Measurements from ENCODE around the gene GNAO1.

GNAO1 gene

GRCh38 chr16:56234737-56235136 is 43.4 kb downstream of the GNAO1 start:
- Histone ChIP-seq H3K36me3 (ENCODE audit: control insufficient read depth in 1 of 2, insufficient read depth in 2 of 2, low read length in 2 of 2) (no peaks in the 10 kb centered on the region), H3K4me1 (ENCODE audit: control insufficient read depth in 1 of 2, insufficient read depth in 2 of 2, low read length in 2 of 2) (no peaks in the 10 kb centered on the region), H3K9me3 (ENCODE audit: control insufficient read depth in 1 of 2, low read length in 2 of 2) (no peaks in the 10 kb centered on the region), H3K27ac (ENCODE audit: low read depth, low read length) (no peak overlapping the region), H3K27me3 (ENCODE audit: control insufficient read depth in 1 of 2, insufficient read depth in 2 of 2, low read length in 2 of 2) (no peaks in the 10 kb centered on the region), H3K9ac (ENCODE audit: low read depth in 1 of 2, low read length in 2 of 2) (no peak overlapping the region), H3K4me3 (ENCODE audit: low read depth in 1 of 2, low read length in 2 of 2) (no peak overlapping the region)

GRCh38 chr16:56237451-56237930 is 46.2 kb downstream of the GNAO1 start:
- H3K27ac ChIP-seq (ENCODE audit: low read depth, low read length), result no peak overlapping the region
- H3K27me3 ChIP-seq (ENCODE audit: control insufficient read depth in 1 of 2, insufficient read depth in 2 of 2, low read length in 2 of 2), result no peaks in the 10 kb centered on the region
- no peaks in the 10 kb centered on the region for H3K4me1 ChIP-seq (ENCODE audit: control insufficient read depth in 1 of 2, insufficient read depth in 2 of 2, low read length in 2 of 2)
- H3K9me3 ChIP-seq (ENCODE audit: control insufficient read depth in 1 of 2, low read length in 2 of 2), result no peaks in the 10 kb centered on the region
- no peaks in the 10 kb centered on the region for H3K36me3 ChIP-seq (ENCODE audit: control insufficient read depth in 1 of 2, insufficient read depth in 2 of 2, low read length in 2 of 2)
- no peak overlapping the region for H3K4me3 ChIP-seq (ENCODE audit: low read depth in 1 of 2, low read length in 2 of 2)
- no peak overlapping the region for H3K9ac ChIP-seq (ENCODE audit: low read depth in 1 of 2, low read length in 2 of 2)

GRCh38 chr16:56238188-56238587 is 46.9 kb downstream of the GNAO1 start:
- Histone ChIP-seq H3K4me1 (ENCODE audit: control insufficient read depth in 1 of 2, insufficient read depth in 2 of 2, low read length in 2 of 2) (no peaks in the 10 kb centered on the region), H3K36me3 (ENCODE audit: control insufficient read depth in 1 of 2, insufficient read depth in 2 of 2, low read length in 2 of 2) (no peaks in the 10 kb centered on the region), H3K9me3 (ENCODE audit: control insufficient read depth in 1 of 2, low read length in 2 of 2) (no peaks in the 10 kb centered on the region), H3K27me3 (ENCODE audit: control insufficient read depth in 1 of 2, insufficient read depth in 2 of 2, low read length in 2 of 2) (no peaks in the 10 kb centered on the region), H3K27ac (ENCODE audit: low read depth, low read length) (no peak overlapping the region), H3K9ac (ENCODE audit: low read depth in 1 of 2, low read length in 2 of 2) (no peak overlapping the region), H3K4me3 (ENCODE audit: low read depth in 1 of 2, low read length in 2 of 2) (no peak overlapping the region)

- H3K36me3 ChIP-seq (ENCODE audit: control insufficient read depth in 1 of 2, insufficient read depth in 2 of 2, low read length in 2 of 2), result no peaks in the 10 kb centered on the region
- H3K27ac ChIP-seq (ENCODE audit: low read depth, low read length), result no peak overlapping the region
- H3K27me3 ChIP-seq (ENCODE audit: control insufficient read depth in 1 of 2, insufficient read depth in 2 of 2, low read length in 2 of 2), result no peaks in the 10 kb centered on the region
- H3K9ac ChIP-seq (ENCODE audit: low read depth in 1 of 2, low read length in 2 of 2), result no peak overlapping the region
- no peaks in the 10 kb centered on the region for H3K4me1 ChIP-seq (ENCODE audit: control insufficient read depth in 1 of 2, insufficient read depth in 2 of 2, low read length in 2 of 2)
- no peaks in the 10 kb centered on the region for H3K9me3 ChIP-seq (ENCODE audit: control insufficient read depth in 1 of 2, low read length in 2 of 2)
- no peak overlapping the region for H3K4me3 ChIP-seq (ENCODE audit: low read depth in 1 of 2, low read length in 2 of 2)
Observed at GRCh38 chr16:56241596-56241995, 50.3 kb downstream of the GNAO1 start.

- Histone ChIP-seq H3K27me3 (ENCODE audit: control insufficient read depth in 1 of 2, insufficient read depth in 2 of 2, low read length in 2 of 2) (no peaks in the 10 kb centered on the region), H3K4me1 (ENCODE audit: control insufficient read depth in 1 of 2, insufficient read depth in 2 of 2, low read length in 2 of 2) (peaks cover 0 to 3% of the 10 kb centered on the region in 2 donors), H3K27ac (ENCODE audit: low read depth, low read length) (no peak overlapping the region)
Observed at GRCh38 chr16:56242740-56243139, 51.5 kb downstream of the GNAO1 start.

GRCh38 chr16:56244612-56245011 is 53.3 kb downstream of the GNAO1 start:
- no peak overlapping the region for H3K27ac ChIP-seq (ENCODE audit: low read depth, low read length)
- no peak overlapping the region for H3K9ac ChIP-seq (ENCODE audit: low read depth in 1 of 2, low read length in 2 of 2)
- no peaks in the 10 kb centered on the region for H3K27me3 ChIP-seq (ENCODE audit: control insufficient read depth in 1 of 2, insufficient read depth in 2 of 2, low read length in 2 of 2)
- no peaks in the 10 kb centered on the region for H3K9me3 ChIP-seq (ENCODE audit: control insufficient read depth in 1 of 2, low read length in 2 of 2)
- H3K4me1 ChIP-seq (ENCODE audit: control insufficient read depth in 1 of 2, insufficient read depth in 2 of 2, low read length in 2 of 2), result peaks cover 0 to 3% of the 10 kb centered on the region in 2 donors
- H3K36me3 ChIP-seq (ENCODE audit: control insufficient read depth in 1 of 2, insufficient read depth in 2 of 2, low read length in 2 of 2), result no peaks in the 10 kb centered on the region
- no peak overlapping the region for H3K4me3 ChIP-seq (ENCODE audit: low read depth in 1 of 2, low read length in 2 of 2)

More at GRCh38 chr16:56242740-56243139, 51.5 kb downstream of the GNAO1 start:
- no peak overlapping the region for H3K9ac ChIP-seq (ENCODE audit: low read depth in 1 of 2, low read length in 2 of 2)
- H3K9me3 ChIP-seq (ENCODE audit: control insufficient read depth in 1 of 2, low read length in 2 of 2), result no peaks in the 10 kb centered on the region
- no peaks in the 10 kb centered on the region for H3K36me3 ChIP-seq (ENCODE audit: control insufficient read depth in 1 of 2, insufficient read depth in 2 of 2, low read length in 2 of 2)
- H3K4me3 ChIP-seq (ENCODE audit: low read depth in 1 of 2, low read length in 2 of 2), result no peak overlapping the region

GRCh38 chr16:56245197-56245596 is 53.9 kb downstream of the GNAO1 start:
- H3K9ac ChIP-seq (ENCODE audit: low read depth in 1 of 2, low read length in 2 of 2), result no peak overlapping the region
- peaks cover 0 to 3% of the 10 kb centered on the region in 2 donors for H3K4me1 ChIP-seq (ENCODE audit: control insufficient read depth in 1 of 2, insufficient read depth in 2 of 2, low read length in 2 of 2)
- H3K27me3 ChIP-seq (ENCODE audit: control insufficient read depth in 1 of 2, insufficient read depth in 2 of 2, low read length in 2 of 2), result no peaks in the 10 kb centered on the region
- H3K27ac ChIP-seq (ENCODE audit: low read depth, low read length), result no peak overlapping the region
- no peaks in the 10 kb centered on the region for H3K9me3 ChIP-seq (ENCODE audit: control insufficient read depth in 1 of 2, low read length in 2 of 2)
- no peaks in the 10 kb centered on the region for H3K36me3 ChIP-seq (ENCODE audit: control insufficient read depth in 1 of 2, insufficient read depth in 2 of 2, low read length in 2 of 2)
- H3K4me3 ChIP-seq (ENCODE audit: low read depth in 1 of 2, low read length in 2 of 2), result no peak overlapping the region

- Histone ChIP-seq H3K9me3 (ENCODE audit: control insufficient read depth in 1 of 2, low read length in 2 of 2) (no peaks in the 10 kb centered on the region), H3K4me1 (ENCODE audit: control insufficient read depth in 1 of 2, insufficient read depth in 2 of 2, low read length in 2 of 2) (peaks cover 0 to 3% of the 10 kb centered on the region in 2 donors), H3K27me3 (ENCODE audit: control insufficient read depth in 1 of 2, insufficient read depth in 2 of 2, low read length in 2 of 2) (no peaks in the 10 kb centered on the region), H3K4me3 (ENCODE audit: low read depth in 1 of 2, low read length in 2 of 2) (no peak overlapping the region), H3K27ac (ENCODE audit: low read depth, low read length) (no peak overlapping the region), H3K36me3 (ENCODE audit: control insufficient read depth in 1 of 2, insufficient read depth in 2 of 2, low read length in 2 of 2) (no peaks in the 10 kb centered on the region), H3K9ac (ENCODE audit: low read depth in 1 of 2, low read length in 2 of 2) (no peak overlapping the region)
Observed at GRCh38 chr16:56246051-56246817, 54.9 kb downstream of the GNAO1 start.

- Histone ChIP-seq H3K4me3 (ENCODE audit: low read depth in 1 of 2, low read length in 2 of 2) (no peak overlapping the region), H3K27me3 (ENCODE audit: control insufficient read depth in 1 of 2, insufficient read depth in 2 of 2, low read length in 2 of 2) (no peaks in the 10 kb centered on the region), H3K36me3 (ENCODE audit: control insufficient read depth in 1 of 2, insufficient read depth in 2 of 2, low read length in 2 of 2) (no peaks in the 10 kb centered on the region), H3K4me1 (ENCODE audit: control insufficient read depth in 1 of 2, insufficient read depth in 2 of 2, low read length in 2 of 2) (peaks cover 0 to 3% of the 10 kb centered on the region in 2 donors), H3K9ac (ENCODE audit: low read depth in 1 of 2, low read length in 2 of 2) (no peak overlapping the region), H3K27ac (ENCODE audit: low read depth, low read length) (no peak overlapping the region), H3K9me3 (ENCODE audit: control insufficient read depth in 1 of 2, low read length in 2 of 2) (no peaks in the 10 kb centered on the region)
Observed at GRCh38 chr16:56247018-56247417, 55.7 kb downstream of the GNAO1 start.

GRCh38 chr16:56247808-56248207 is 56.5 kb downstream of the GNAO1 start:
- Histone ChIP-seq H3K36me3 (ENCODE audit: control insufficient read depth in 1 of 2, insufficient read depth in 2 of 2, low read length in 2 of 2) (no peaks in the 10 kb centered on the region), H3K27ac (ENCODE audit: low read depth, low read length) (no peak overlapping the region), H3K4me3 (ENCODE audit: low read depth in 1 of 2, low read length in 2 of 2) (no peak overlapping the region)

More at GRCh38 chr16:56247808-56248207, 56.5 kb downstream of the GNAO1 start:
- H3K4me1 ChIP-seq (ENCODE audit: control insufficient read depth in 1 of 2, insufficient read depth in 2 of 2, low read length in 2 of 2), result peaks cover 3 to 4% of the 10 kb centered on the region in 2 donors
- no peaks in the 10 kb centered on the region for H3K27me3 ChIP-seq (ENCODE audit: control insufficient read depth in 1 of 2, insufficient read depth in 2 of 2, low read length in 2 of 2)
- H3K9ac ChIP-seq (ENCODE audit: low read depth in 1 of 2, low read length in 2 of 2), result no peak overlapping the region
- no peaks in the 10 kb centered on the region for H3K9me3 ChIP-seq (ENCODE audit: control insufficient read depth in 1 of 2, low read length in 2 of 2)

Data from duodenal mucosa (tissue), 2 donors.